ENCODE measurements around the gene MSH2. TPM values are rescaled to one million over a fixed set of nuclear protein-coding genes. Genes with fewer than 3 reads are reported as not detected.
"Not testable (repeated sequence)": the region's sequence is repeated elsewhere in the genome, so short reads cannot be mapped to it uniquely, and the experiment has no call there.

MSH2 gene
- total RNA-seq, 3 donors from 2014 or later (not counting 1 experiment from before 2014, with no cell fraction given) = 11.9 to 18.8 (median 15.0) TPM

- H3K36me3 Mint-ChIP-seq = no peaks in the 10 kb centered on the region
- no peak overlapping the region for H3K4me3 Mint-ChIP-seq
- intact Hi-C loops (cut with micrococcal nuclease) = no loop called here
- 91% methylated on average over 4 of the region's 4 CpGs for WGBS (ENCODE audit: insufficient coverage)
- H3K27ac Mint-ChIP-seq = no peak overlapping the region
- peaks cover 0 to 5% of the 10 kb centered on the region in 2 donors for H3K27me3 Mint-ChIP-seq (ENCODE audit: low read depth in 2 of 2)
- Histone ChIP-seq H3K27me3 (ENCODE audit: control insufficient read depth, insufficient read depth, low read length) (no peaks in the 10 kb centered on the region), H3K4me3 (ENCODE audit: low read length) (no peak overlapping the region), H3K27ac (ENCODE audit: low read length) (no peak overlapping the region), H3K4me1 (ENCODE audit: control insufficient read depth, insufficient read depth, low read length) (no peaks in the 10 kb centered on the region), H3K9me3 (ENCODE audit: control insufficient read depth, insufficient read depth, low read length) (no peaks in the 10 kb centered on the region), H3K36me3 (ENCODE audit: control insufficient read depth, insufficient read depth, low read length) (no peaks in the 10 kb centered on the region)
- no peaks in the 10 kb centered on the region for H3K4me1 Mint-ChIP-seq
- TF ChIP-seq CTCF (IDR thresholded peaks at IDR 0.05) = no peak
- no peaks in the 10 kb centered on the region for H3K9me3 Mint-ChIP-seq
- ATAC-seq (no peak), DNase-seq (no peak)
Measured at GRCh38 chr2:47357483-47357882, 45.5 kb upstream of the MSH2 start.

DNA sequence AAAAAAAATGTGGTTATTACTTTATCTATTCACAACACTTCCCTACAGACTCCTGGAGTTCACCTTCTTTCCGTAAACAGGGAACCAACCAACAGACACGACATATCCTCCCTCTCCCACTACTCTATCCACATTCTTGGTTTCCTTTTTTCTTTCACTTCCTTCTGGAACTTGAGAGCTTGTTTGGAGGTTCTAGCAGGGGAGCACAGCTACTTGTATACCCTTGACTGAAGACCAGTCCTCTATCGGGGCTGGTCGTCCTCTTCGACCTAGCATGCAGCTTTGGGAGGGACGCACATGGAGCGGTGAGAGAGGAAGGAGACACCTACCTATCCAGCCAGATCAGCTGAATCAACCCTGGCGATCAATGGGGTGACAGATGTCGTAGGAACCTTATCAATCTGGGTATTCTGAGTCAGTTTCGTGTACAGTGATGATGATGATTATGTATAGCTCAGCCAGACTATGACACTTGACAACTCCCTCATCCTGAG, 43.5 kb upstream of the MSH2 start:
- no peaks in the 10 kb centered on the region for H3K27me3 ChIP-seq (ENCODE audit: control insufficient read depth, insufficient read depth, low read length)
- H3K9me3 ChIP-seq (ENCODE audit: control insufficient read depth, insufficient read depth, low read length) = no peaks in the 10 kb centered on the region
- 95% methylated on average over 10 of the region's 10 CpGs for WGBS (ENCODE audit: insufficient coverage)
- Mint-ChIP-seq H3K4me1 (no peaks in the 10 kb centered on the region), H3K9me3 (no peaks in the 10 kb centered on the region), H3K36me3 (no peaks in the 10 kb centered on the region), H3K27ac (no peak overlapping the region), H3K27me3 (ENCODE audit: low read depth in 2 of 2) (peaks cover 0 to 5% of the 10 kb centered on the region in 2 donors), H3K4me3 (no peak overlapping the region)
- no peak overlapping the region for H3K27ac ChIP-seq (ENCODE audit: low read length)
- H3K36me3 ChIP-seq (ENCODE audit: control insufficient read depth, insufficient read depth, low read length) = no peaks in the 10 kb centered on the region
- intact Hi-C loops (cut with micrococcal nuclease) = no loop called here
- no peak overlapping the region for H3K4me3 ChIP-seq (ENCODE audit: low read length)
- TF ChIP-seq CTCF (IDR thresholded peaks at IDR 0.05) = no peak
- no peaks in the 10 kb centered on the region for H3K4me1 ChIP-seq (ENCODE audit: control insufficient read depth, insufficient read depth, low read length)
- DNase-seq (no peak), ATAC-seq (no peak)

DNA sequence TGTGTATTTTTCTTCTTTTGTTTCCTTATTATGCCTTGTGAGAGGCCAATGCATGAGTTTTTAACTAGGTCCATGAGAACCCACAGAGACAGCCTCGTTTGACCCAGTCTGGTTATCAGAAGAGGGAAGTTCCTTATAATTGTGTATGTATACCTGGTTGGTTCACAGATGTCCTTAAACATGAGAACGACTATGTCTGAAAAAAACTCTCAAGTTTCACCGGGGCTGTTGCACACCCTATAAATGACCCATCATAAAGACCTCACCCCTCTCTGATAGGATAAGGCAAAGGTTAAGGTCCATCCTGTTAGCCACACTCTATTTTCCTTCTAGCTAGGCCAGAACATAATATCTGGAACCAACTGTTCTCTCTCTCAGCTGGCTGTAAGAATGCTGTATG, 42.7 kb upstream of the MSH2 start:
- Histone ChIP-seq H3K27ac (ENCODE audit: low read length) (no peak overlapping the region), H3K4me1 (ENCODE audit: control insufficient read depth, insufficient read depth, low read length) (no peaks in the 10 kb centered on the region), H3K9me3 (ENCODE audit: control insufficient read depth, insufficient read depth, low read length) (no peaks in the 10 kb centered on the region), H3K27me3 (ENCODE audit: control insufficient read depth, insufficient read depth, low read length) (no peaks in the 10 kb centered on the region), H3K4me3 (ENCODE audit: low read length) (no peak overlapping the region), H3K36me3 (ENCODE audit: control insufficient read depth, insufficient read depth, low read length) (no peaks in the 10 kb centered on the region)
- Mint-ChIP-seq H3K27ac (no peak overlapping the region), H3K4me1 (no peaks in the 10 kb centered on the region), H3K4me3 (no peak overlapping the region), H3K36me3 (no peaks in the 10 kb centered on the region), H3K9me3 (no peaks in the 10 kb centered on the region), H3K27me3 (ENCODE audit: low read depth in 2 of 2) (peaks cover 0 to 5% of the 10 kb centered on the region in 2 donors)
- ATAC-seq (no peak), DNase-seq (no peak)
- no peak for TF ChIP-seq CTCF (IDR thresholded peaks at IDR 0.05)
- intact Hi-C loops (cut with micrococcal nuclease) = no loop called here
- WGBS (ENCODE audit: insufficient coverage) = 81% methylated on average over 2 of the region's 3 CpGs

- Histone ChIP-seq H3K27ac (ENCODE audit: low read length) (no peak overlapping the region), H3K9me3 (ENCODE audit: control insufficient read depth, insufficient read depth, low read length) (no peaks in the 10 kb centered on the region), H3K36me3 (ENCODE audit: control insufficient read depth, insufficient read depth, low read length) (no peaks in the 10 kb centered on the region), H3K27me3 (ENCODE audit: control insufficient read depth, insufficient read depth, low read length) (no peaks in the 10 kb centered on the region), H3K4me1 (ENCODE audit: control insufficient read depth, insufficient read depth, low read length) (no peaks in the 10 kb centered on the region), H3K4me3 (ENCODE audit: low read length) (no peak overlapping the region)
- DNase-seq (no peak), ATAC-seq (no peak)
- Mint-ChIP-seq H3K27ac (no peak overlapping the region), H3K4me3 (no peak overlapping the region), H3K27me3 (ENCODE audit: low read depth in 2 of 2) (peaks cover 0 to 5% of the 10 kb centered on the region in 2 donors), H3K36me3 (no peaks in the 10 kb centered on the region), H3K9me3 (no peaks in the 10 kb centered on the region), H3K4me1 (no peaks in the 10 kb centered on the region)
- intact Hi-C loops (cut with micrococcal nuclease) = no loop called here
- WGBS (ENCODE audit: insufficient coverage) = 97% methylated on average over 3 of the region's 3 CpGs
- no peak for TF ChIP-seq CTCF (IDR thresholded peaks at IDR 0.05)
Measured at GRCh38 chr2:47360927-47361326, 42.0 kb upstream of the MSH2 start.

DNA sequence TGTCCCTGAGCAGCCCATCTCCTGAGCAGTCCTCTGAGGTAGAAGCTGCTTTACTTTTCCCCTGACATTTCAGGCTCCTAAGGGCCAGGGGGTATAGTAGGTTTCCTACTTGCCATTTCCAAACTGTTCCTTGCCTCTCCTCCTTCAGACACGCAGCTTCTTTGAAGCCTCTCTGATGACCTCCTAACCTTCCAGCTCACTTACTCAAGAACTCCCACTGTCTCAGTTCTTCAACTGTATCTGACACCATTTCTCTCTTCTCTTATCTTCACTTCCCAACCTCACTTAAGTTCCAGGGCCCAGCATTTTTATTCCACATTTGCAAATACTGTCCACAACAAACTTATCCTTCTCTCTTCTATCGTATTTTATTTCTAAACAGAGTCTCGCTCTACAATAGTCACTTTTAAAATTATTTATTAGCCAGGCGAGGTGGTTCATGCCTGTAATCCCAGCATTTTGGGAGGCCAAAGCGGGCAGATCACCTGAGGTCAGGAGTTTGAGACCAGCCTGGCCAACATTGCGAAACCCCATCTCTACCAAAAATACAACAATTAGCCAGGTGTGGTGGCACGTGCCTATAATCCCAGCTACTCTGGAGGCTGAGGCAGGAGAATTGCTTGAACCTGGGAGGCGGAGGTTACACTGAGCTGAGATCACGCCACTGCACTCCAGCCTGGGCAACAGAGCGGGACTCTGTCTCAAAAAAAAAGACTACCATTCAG, 41.3 kb upstream of the MSH2 start:
- ATAC-seq; H3K9me3 Mint-ChIP-seq; H3K4me3 Mint-ChIP-seq; H3K4me1 ChIP-seq (ENCODE audit: control insufficient read depth, insufficient read depth, low read length); intact Hi-C loops (cut with micrococcal nuclease); H3K27me3 Mint-ChIP-seq (ENCODE audit: low read depth in 2 of 2); H3K27me3 ChIP-seq (ENCODE audit: control insufficient read depth, insufficient read depth, low read length); H3K4me3 ChIP-seq (ENCODE audit: low read length); H3K27ac Mint-ChIP-seq; H3K27ac ChIP-seq (ENCODE audit: low read length); H3K36me3 Mint-ChIP-seq; H3K9me3 ChIP-seq (ENCODE audit: control insufficient read depth, insufficient read depth, low read length); H3K4me1 Mint-ChIP-seq; H3K36me3 ChIP-seq (ENCODE audit: control insufficient read depth, insufficient read depth, low read length); DNase-seq: not testable (repeated sequence)
- WGBS (ENCODE audit: insufficient coverage) = 91% methylated on average over 10 of the region's 10 CpGs

Data from natural killer cell (primary cell).